Measurements from ENCODE around the gene JMJD4.
"Not testable (repeated sequence)": the region's sequence is repeated elsewhere in the genome, so short reads cannot be mapped to it uniquely, and the experiment has no call there.

JMJD4 gene

DNA sequence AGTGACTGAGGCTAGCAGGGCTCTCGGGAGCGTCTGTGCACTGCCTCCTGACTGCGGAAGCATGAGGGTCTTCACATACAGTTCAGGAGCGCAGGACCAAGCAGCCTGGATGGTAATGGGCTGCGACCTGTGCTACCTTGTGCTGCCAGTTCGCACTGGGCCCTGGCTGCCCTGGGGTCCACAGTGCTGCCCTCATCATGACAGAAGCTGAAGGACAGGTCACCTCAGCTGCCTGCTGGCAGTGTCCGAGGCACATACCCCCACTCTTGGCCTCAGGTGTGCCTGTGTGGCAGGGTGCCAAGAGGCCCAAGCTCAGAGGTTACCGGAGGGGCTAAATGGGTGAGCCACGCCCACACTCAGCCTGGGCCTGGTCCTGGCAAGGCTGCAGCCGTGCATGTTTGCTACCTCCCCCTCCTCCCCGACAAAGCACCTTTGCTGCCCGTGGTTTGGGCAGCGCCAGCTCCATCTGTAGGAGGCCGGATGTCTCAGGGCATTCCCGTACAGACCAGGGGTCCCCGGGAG, 4.4 kb downstream of the JMJD4 start:
- DNase-seq: no peak

GRCh38 chr1:227729881-227730629, 5.0 kb downstream of the JMJD4 start:
- no peak for DNase-seq

DNA sequence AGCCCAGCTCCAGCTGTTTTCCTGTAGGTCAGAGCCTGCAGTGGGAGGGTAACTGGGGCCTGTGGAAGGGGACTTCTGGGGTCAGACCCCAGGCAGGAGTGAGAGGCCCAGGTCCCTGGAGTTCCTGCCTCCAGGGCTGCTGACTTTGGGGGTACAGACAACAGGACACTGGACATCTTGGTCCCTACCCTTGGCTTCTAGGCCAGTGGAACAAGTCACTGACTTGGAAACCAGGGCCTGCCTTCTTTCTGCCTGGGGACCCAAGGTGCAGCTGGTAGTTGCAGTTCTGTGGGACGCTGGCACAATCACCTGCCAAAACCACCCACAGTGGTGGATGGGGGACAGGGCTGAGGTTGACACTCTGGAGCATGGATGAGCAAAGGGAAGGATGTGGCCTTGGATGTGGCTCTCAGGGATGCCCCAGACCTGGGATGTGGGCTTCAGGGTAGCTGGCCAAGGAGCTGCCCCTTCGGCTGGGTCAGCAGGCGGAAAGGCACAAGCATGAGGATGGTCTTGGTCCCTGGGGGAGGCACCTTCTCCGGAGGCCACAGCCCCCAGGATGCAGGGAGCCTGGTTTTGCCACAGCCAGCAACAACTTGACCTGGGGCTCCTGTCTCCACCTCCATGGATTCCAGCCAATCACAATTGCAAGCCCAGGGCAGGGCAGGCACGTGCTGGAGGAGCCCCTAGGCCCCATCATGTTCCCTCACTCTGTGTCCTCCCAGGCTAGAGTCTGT, 5.8 kb downstream of the JMJD4 start:
- no peak for DNase-seq

- DNase-seq: no peak
Measured at GRCh38 chr1:227728892-227729143, 6.3 kb downstream of the JMJD4 start.

DNA sequence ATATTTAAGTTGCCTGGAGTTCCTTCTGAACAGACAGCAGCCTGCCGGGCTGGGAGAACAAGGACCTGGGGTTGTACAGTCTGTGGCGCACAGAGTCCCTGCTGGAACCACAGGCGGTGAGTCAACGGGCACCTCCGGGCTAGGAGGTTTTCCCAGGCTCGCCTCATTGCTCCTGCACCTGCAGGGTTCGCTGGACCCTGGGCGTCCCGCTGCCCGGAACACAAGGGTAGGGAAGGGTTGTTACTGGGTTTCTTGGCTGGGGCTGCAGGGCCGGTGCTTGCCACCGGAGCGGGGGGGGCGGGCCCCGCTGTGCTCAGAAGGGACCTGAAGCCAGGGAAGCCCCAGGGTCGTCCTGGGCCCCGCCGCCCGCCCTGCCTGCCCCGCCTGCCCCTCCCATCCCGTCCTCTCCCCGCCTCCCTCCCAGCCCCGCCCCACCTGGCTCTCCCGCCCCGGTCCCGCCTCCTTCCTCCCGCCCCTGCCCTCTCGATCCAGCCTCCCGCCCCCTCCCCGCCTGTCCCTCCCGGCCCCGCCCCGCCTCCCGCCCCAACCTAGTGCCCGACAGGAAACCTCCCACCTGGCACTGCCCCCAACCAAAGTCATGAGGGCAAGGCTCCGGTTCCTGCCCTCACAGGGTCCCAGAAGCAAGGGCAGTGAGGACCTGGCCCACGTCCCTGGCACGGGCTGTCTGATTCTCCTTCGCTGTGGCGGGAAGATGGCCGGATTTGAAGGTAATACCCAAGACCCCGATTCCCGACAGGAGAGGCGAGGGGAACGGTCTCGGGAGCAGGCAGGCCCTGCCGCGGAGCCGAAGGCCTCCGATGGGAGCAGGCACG, 6.8 kb downstream of the JMJD4 start:
- DNase-seq: peak; percentile 41

DNA sequence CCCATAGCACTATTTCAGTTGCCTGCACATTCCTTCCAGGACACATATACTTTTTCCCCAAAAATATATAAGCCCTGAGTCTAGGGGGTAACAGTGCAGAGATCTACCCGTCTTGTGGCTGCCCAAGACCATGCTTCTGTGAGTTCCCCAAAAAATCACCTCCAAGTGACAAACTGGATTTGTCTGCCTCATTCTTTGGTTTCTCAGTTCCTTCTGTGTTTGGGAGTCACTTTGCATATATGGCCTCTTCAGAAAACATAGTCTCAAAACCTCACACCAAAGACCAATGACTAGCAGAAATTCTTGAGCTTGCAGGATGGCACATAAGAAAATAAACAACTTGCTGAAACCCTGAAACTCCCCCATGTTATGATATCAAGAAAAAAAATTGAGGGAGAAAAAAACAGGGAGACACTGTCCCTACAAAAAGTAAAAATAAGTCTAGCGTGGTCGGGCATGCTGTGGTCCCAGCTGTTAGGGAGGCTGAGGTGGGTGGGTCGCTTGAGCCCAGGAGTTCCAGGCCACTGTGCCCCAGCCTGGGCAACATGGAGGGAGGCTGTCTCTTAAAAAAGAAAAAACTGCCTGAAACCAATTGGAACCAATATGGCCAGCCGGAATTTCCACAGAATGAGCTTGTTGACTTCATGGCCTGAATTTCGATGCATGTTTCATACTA, 8.0 kb downstream of the JMJD4 start:
- DNase-seq: no peak

DNA sequence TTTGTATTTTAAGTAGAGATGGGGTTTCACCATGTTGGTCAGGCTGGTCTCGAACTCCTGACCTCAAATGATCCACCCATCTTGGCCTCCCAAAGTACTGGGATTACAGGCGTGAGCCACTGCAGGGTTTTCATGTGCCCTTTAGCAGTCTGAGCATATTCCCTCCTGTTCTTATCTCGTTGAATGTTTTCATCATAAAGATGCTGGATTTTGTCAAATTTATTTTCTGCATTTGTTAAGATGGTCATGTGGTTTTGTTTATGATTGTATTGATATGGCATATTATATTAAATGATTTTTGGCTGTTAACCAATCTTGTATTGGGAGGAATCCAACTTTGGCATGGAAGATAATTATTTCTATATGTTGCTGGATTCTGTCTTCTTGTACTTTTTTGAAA, 8.8 kb downstream of the JMJD4 start:
- DNase-seq: no peak

- DNase-seq: no peak
Measured at GRCh38 chr1:227725046-227725445, 10.1 kb downstream of the JMJD4 start.

DNA sequence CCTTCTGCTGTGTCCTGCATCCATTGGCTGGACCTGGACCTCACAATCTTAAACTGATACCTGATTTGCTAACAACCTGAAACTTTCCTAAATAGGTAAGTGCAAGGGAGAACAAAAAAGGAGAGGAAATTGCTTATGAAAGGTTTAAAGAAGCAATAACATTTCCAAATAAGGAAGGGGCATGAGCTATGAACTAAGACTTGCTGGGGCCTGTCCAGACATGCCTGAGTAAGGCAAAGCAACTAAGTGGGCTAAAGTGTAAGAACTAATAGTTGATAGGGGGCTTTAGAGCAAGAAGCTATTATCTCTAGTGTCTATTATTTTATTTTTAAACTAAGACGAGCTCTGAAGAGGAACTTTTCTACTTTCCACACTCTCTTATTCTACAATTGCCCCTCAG, 11.6 kb downstream of the JMJD4 start:
- no peak for DNase-seq

GRCh38 chr1:227718932-227719331, 16.2 kb downstream of the JMJD4 start:
- no peak for DNase-seq

DNA sequence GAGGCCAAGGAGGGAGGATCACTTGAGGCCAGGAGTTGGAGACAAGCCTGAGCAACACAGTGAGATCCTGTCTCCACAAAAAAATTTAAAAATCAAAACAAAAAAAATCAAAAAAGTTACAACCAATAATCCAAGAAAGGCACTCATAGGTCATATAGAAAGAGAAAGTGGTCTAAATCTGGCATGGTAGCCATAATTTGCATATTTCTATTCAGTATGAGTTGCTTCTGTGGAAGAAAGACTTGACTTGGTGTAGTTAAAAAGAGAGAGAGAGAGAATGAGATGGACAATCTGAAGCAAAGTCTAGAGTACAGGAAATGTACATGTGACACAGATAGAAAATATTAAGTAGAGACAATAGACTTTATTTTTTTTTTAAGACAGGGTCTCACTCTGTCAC, 22.5 kb downstream of the JMJD4 start:
- DNase-seq: no peak

GRCh38 chr1:227710474-227710873, 24.6 kb downstream of the JMJD4 start:
- not testable (repeated sequence) for DNase-seq

- no peak for DNase-seq
Measured at GRCh38 chr1:227709451-227709850, 25.7 kb downstream of the JMJD4 start.

DNA sequence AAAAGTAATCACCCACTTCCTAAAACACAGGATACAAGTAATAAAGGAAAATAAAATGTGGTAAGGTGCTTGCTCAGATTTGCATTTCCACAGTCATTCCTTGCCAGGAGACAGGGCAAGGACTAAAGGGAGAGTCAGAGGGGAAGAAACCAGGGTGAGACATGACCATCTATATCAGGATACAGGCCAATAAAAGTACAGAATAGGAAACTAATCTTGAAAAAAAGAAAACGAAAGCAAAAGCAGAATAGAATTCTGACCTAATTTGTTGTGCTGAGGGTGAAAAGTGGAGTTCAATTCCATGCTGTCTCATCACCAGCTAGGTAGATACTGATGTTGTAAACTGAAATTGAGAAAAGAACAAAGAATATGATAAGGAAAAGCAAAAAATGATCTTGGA, 27.3 kb downstream of the JMJD4 start:
- no peak for DNase-seq

DNA sequence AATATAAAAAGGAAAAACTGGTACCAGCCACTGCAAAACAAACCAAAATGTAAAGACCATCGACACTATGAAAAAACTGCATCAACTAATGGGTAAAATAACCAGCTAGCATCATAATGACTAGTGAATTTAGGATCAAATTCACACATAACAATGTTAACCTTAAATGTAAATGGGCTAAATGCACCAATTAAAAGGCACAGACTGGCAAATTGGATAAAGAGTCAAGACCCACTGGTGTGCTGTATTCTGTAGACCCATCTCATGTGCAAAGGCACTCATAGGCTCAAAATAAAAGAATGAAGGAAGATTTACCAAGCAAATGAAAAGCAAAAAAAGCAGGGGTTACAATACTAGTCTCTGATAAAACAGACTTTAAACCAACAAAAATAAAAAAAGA, 33.5 kb downstream of the JMJD4 start:
- not testable (repeated sequence) for DNase-seq

DNA sequence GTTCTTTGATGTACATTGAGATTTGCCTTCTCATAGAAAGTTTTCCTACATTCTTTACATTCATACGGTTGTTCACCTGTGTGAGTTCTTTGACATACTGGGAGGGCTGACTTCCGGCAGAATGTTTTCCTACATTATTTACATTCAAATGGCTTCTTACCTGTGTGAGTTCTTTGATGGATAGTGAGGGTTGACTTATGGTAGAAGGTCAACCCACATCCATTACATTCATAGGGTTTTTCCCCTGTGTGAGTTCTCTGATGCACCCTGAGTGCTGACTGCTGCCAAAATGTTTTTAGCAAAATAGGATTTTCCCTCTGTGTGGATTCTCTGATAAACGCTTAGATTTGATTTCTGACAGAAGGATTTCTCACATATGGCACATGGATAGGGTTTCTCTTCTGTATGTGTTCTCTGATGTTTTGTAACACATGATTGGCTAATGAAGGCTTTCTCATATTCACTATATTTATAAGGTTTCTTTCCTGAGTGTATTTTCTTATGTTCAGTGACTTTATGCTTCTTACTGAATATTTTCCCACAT, 37.7 kb downstream of the JMJD4 start:
- no peak for DNase-seq

- DNase-seq: no peak
Measured at GRCh38 chr1:227685807-227686206, 49.3 kb downstream of the JMJD4 start.
